Suppressor macrophage (primary cell): ENCODE results near the gene ST8SIA6.
"Not testable (repeated sequence)": the region's sequence is repeated elsewhere in the genome, so short reads cannot be mapped to it uniquely, and the experiment has no call there.

Experiments used
- DNase-seq, 4 experiments: peaks; one replicate each; pipeline ENCODE4 v3.0.0-alpha.2; 2020 to 2022

ST8SIA6 gene

DNA sequence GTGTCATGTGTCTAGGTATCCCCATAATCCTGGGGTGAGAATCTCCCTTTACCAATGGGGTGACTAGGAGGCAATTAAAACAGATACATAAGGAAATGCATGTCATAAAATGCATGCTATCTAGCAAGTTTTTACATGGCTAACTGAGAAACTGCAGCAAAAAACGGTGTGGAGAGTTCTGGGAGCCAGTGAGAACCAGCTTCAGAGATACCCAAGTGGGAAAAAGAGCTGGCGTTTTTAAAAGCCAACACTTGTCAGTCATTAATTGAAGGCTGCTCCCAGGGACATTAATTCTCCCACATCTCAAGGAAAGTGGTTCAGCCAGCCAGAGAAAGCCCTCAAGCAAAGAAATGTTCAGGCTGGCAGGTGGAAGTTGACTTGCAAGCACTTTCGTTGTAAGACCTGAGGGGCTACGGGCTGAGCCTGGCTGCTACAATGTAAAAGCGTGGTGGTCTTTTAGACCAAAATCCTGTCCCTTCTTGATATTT is 28.1 kb downstream of the ST8SIA6 start:
- no peak for DNase-seq

- DNase-seq = peak; percentile 18 to 44 (median 32)
Observed at GRCh38 chr10:17425584-17426262, 28.7 kb downstream of the ST8SIA6 start.

DNA sequence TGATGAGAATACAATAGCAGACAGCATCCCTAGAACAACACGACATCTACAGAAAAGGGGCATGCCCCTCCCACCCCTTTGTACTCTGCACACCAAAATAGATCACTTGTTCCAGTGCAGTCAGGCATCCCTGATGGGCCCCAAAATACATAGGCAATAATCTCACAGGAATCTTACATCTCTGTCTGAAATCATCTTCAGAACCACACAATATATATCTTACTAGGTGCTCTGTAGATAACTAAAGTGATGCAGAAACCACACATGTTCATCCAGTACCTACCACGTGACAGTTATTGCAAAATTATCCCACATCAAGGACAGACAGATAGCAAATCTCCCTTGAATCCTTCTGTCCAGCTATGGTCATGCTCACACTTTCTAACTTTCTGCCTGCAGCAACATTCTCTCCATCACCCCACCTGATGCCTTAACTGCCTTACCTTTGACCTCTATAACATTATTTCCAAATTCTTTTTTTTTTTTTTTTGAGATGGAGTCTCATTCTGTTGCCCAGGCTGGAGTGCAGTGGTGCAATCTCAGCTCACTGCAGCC is 30.7 kb downstream of the ST8SIA6 start:
- no peak for DNase-seq

GRCh38 chr10:17422931-17423330 is 31.5 kb downstream of the ST8SIA6 start:
- no peak for DNase-seq

DNA sequence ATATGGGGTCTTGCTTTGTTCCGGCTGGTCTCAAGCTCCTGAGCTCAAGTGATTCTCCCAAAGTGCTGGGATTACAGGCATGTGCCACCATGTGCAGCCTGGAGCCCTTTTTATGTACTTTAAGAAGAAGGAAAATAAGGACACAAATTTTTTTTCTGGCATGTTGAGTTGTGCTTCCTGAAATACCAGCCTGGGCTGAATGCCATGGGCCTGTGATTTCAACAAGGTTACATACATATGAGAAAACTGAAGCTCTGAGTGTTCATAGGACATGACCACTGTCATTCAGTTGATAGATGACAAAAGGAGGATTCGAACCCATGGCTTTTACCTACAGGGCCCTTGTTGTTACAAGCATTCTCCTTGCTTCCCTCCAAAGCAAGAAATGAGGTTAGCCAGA is 36.1 kb downstream of the ST8SIA6 start:
- DNase-seq = no peak

DNA sequence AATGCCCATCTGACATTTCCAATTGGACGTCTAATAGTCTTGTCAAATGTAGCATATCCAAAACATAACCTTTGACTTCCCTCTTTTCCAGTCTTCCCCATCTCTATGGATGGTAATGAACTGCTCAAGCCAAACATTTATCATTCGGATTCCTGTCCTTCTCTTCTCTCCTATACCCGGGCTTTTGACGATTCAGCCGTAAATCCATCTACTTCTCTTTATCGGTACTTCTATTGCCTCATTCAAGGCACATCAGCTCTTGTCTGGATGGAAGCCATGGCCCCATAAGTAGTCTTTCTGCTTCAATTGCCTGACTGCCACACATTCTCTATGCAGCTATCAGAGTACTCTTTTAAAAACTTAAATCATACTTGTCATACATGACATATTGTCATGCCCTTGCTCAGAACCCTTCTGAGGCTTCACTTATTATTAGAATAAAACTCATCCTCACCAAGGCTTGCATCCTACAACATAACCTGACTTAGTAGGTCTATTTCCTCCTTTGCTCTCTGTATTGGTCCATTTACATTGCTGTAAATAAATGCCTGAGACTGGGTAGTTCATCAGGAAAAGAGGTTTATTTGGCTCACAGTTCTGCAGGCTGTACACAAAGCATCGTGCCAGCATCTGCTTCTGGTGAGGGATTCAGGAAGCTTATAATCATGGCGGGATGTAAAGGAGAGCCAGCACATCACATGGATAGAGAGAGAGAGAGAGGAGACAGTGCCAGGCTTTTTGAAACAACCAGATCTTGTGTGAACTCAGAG is 37.8 kb downstream of the ST8SIA6 start:
- DNase-seq = no peak

DNA sequence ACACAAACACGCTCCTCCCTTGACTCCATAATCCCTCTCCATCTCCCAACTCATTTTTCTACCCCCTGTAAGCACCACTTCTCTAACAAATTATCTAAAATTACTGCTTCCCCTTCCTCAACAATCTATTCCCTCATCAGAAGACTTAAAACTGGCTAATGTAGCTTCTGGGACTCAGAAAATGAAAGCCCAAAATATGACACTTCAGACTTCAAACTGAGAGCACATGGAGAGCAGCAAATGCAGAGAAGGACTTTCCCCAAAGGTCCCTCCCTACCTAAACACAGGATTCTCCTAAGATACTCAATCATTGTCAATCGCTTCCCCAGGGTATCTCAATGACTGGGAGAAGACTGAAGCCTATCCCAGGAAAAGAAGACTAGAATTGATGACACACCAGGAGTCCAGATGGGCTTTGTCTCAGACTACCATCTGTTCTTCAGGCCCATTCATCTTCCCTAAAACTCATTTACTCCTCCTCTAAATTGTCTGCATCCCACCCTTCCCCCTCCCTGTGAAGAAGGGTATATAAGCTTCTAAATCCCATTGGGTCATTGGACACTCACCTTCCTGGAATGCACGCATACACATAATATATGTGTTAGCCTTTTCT is 39.2 kb downstream of the ST8SIA6 start:
- DNase-seq = no peak

- no peak for DNase-seq
Observed at GRCh38 chr10:17414484-17414883, 39.9 kb downstream of the ST8SIA6 start.

GRCh38 chr10:17413876-17414275 is 40.5 kb downstream of the ST8SIA6 start:
- no peak for DNase-seq

DNA sequence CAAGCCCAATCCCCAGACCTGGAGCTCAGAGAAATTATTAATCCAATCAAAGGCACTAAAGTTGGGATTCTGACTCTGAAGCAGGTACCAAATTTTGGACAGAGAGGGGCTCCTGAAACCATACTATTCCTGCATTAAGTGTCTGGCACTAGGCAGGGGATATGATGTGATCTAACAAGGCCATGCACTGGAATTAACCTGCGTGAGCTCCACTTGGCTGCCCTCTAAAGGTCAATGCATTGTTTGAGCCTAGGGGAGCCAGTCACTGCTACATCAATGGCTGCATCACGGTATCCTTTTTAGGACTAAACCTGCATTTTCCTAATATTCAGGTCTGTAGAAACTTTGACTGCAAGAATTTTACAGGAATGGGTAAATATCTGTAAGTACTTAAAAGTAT is 42.1 kb downstream of the ST8SIA6 start:
- no peak for DNase-seq

DNA sequence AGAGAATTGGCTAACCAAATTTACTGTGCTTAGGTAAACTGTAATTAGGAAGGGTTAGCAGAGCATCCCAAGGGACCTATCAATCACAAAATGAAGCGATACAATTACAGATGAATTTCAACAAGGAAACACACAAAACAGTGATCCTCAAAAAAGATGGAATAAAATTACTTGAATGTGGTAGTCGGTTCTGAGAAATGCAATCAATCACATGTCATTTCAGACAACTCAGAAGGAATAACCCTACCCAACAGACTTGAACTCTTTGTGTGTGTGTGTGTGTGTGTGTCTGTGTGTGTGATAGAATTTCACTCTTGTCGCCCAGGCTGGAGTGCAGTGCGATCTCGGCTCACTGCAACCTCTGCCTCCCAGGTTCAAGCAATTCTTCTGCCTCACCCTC is 43.5 kb downstream of the ST8SIA6 start:
- no peak for DNase-seq

- DNase-seq = peak in 2 of 4 experiments; percentile 17 to 31
Observed at GRCh38 chr10:17409170-17409733, 45.1 kb downstream of the ST8SIA6 start.

- peak in 2 of 4 experiments; percentile 30 to 37 for DNase-seq
Observed at GRCh38 chr10:17407047-17407446, 47.3 kb downstream of the ST8SIA6 start.

DNA sequence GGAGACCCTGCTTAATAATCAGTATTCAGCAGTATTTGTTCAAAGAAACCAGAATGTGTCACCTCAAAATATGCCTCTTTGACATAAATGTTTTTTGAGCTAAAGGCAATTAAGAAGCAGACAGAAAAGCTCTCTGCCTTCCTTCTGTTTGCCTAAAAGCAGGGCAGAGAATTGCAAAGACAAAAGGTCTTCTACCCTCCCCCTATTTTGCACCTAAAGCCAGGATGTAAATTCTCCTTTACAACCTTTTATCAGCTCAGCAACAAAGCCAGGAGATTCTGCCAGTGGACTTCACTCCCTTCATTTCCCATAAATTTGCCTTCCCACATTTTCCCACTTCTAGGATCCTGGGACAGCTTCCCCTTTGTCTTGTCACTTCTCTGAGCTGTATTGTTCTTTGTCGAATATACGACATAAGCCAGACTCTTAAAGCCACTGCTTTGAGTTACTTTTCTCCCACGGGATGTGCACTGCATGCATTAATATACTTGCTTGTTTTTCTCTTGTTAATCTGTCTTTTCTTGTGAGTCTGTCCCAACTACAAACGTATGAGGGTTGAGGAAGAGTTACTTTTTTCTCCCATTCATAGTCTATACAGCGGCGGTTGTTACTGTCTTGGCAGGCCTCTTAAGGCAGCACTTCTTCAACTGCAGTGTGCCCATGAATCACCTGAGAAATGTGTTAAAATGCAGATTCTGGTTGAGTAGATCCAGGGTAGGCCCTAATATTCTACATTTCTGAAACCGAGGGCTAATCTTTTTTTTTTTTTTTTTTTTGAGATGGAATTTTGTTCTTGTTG is 48.2 kb downstream of the ST8SIA6 start:
- DNase-seq = no peak

DNA sequence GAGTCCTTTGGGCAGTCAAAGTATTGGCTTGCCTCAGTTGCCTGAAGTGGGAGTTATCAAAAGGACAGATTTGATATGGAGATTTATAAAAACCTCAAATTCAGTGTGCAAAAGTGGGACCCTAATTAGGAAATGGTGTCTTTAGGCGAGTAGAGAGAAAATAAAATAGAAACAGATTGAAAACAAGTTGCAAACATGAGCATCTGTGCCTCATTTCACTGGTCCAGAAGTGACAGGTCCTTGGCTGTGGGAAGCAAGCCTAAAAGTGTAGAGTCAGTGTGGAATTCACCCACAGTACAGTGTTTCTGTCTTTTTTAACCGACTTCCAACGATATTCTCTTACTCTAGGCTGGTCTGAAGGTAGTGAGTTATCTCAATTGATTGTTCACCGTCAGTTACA is 51.2 kb downstream of the ST8SIA6 start:
- no peak for DNase-seq

- not testable (repeated sequence) for DNase-seq
Observed at GRCh38 chr10:17402040-17402439, 52.4 kb downstream of the ST8SIA6 start.

GRCh38 chr10:17396004-17396403 is 58.4 kb downstream of the ST8SIA6 start:
- DNase-seq = no peak

GRCh38 chr10:17394854-17395253 is 59.5 kb downstream of the ST8SIA6 start:
- peak in 2 of 4 experiments; percentile 5 to 13 for DNase-seq

- no peak for DNase-seq
Observed at GRCh38 chr10:17387861-17388503, 66.4 kb downstream of the ST8SIA6 start.

DNA sequence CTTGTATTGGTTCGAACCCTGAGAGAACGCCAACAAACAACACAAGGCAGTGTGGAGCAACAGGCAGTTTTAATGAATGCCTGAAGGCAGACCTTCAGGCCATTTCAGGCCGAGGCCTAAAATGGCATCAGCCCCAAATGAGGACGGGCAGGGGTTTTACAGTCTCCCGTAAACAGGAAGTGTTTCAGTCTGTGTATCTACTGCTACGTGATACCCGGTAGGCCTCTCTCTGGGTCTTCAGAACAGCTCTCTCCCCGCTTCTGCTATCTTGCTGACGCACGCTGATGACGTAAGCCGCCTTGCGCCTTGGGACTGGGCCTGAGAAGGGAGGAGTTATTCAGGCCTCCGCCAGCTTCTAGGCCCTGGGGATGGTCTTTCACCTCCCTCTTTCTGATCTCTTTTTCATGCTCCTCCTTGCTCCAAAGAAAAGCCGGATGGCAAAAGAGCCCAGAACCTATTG is 67.7 kb downstream of the ST8SIA6 start:
- DNase-seq = no peak

- no peak for DNase-seq
Observed at GRCh38 chr10:17386021-17386420, 68.4 kb downstream of the ST8SIA6 start.
